HG02840 (cell line): Measurements from ENCODE around the gene ARHGAP24.
"Not testable (repeated sequence)": the region's sequence is repeated elsewhere in the genome, so short reads cannot be mapped to it uniquely, and the experiment has no call there.

Experiments used
- ATAC-seq: cut with Tn5 transposase; IDR thresholded peaks from one replicate; pipeline ENCODE4 v1.9.1; 2021; ENCODE audit warnings: mild to moderate bottlenecking, moderate library complexity, moderate number of reproducible peaks; ENCODE audit not compliant: unreplicated experiment, low FRiP score

The ARHGAP24 gene

DNA sequence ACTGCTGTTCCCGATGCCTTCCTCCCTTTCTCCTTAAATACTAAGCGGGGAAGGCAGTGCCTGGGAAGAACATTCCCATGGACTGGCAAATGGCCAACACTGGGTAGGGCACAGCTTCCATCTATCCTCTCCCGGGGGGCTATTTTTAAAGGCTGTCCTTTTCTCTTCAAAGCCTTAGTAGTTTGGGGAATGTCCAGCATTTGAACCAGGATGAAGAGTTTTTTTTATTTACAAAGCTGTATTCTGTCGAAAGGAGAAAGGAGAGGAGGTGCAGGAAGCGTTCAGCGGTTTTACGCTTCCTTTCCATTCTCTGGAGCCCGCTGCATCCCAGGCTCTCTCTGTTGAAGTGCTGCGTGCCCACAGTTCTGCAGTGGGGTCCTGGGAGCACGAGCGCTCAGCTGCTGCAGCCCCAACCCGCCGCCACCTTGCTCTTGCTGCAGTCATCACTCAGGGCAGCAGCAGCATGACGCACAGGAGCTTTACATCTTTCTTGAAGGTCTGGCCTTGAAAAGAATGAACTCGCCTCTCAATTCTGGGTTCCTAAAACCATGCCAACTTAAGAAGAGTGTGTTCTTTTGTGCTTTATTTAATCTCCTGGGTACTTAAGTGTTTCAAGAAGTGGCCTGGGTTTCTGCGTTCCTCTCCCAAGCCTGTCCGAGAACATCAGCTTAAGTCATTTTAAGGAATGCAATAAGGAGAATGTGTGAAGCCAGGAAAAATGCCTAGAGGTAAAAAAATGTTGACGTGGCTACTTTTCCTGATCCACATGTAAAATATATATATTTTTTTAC lies 457.7 kb downstream of the ARHGAP24 start:
- ATAC-seq: no peak

DNA sequence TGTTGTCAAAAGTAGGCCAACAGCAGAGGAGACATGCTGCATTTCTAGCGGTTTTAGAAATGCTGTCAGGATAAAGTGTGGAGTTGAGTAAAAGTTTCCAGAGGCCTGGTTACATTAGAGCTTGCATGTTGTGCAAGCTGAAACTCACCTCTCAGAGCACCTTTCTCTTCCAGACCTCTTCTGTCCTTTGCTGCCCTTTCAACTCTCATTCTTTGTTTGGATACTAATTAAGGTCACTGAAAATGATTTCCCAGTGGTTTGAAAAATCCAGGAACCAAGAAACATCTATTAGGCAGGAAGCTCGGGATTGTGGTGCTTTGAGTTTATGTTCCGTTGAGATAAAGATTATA lies 458.3 kb downstream of the ARHGAP24 start:
- ATAC-seq: no peak

DNA sequence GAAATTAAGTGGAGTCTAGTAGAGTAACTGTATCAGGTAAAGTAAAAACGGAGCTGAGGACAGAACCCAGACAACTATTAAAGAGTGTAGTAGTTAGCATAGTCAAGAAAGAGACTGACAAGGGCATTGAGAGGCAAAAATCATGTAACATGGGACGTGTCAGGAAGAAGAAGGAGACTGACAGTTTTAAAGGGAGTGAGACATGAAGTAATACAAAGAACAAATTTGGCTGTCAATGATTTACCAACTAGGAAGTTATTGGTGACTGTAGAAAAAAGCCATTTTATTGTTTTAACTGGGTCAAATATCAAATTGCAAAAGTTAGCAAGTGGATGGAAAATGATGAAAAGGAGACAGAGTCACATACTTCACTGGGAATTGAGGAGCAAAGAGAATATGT lies 462.6 kb downstream of the ARHGAP24 start:
- no peak for ATAC-seq

DNA sequence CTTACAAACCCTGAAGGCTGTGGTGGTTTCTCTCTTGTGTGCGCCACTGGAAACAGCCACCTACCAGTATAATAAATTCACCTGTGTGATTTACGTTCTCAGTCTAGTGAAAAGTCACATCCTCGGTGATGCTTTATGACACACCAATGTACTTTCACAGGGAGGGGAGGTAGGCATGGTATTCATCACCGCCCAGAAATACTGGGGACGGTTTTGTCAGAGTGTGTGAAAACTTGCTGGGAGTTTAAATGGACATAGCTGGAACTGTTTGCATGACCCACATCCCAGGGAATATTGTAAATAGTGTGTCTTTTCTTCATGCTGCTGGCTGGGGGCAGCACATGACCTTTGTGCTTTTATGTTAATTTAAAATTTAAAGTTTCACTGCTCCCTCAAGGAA lies 463.1 kb downstream of the ARHGAP24 start:
- ATAC-seq: no peak

DNA sequence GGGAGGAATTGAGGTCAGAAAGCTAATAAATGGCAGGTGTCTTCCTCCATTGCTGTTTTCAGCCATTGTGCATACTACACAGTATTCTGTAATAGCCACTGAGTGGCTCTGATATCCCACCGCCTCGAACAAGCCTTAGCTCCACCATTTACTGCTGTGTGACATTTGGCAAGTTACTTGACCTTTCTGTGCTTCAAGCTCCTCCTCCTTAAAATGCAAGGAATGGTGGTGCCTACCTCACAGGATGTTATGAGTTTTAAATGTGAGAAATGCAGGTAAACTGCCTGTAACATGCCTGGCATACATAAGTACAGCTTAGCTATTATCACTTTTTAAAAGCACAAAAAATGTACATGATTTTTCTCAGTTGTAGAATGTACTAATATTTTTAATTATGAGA lies 464.0 kb downstream of the ARHGAP24 start:
- ATAC-seq: no peak

DNA sequence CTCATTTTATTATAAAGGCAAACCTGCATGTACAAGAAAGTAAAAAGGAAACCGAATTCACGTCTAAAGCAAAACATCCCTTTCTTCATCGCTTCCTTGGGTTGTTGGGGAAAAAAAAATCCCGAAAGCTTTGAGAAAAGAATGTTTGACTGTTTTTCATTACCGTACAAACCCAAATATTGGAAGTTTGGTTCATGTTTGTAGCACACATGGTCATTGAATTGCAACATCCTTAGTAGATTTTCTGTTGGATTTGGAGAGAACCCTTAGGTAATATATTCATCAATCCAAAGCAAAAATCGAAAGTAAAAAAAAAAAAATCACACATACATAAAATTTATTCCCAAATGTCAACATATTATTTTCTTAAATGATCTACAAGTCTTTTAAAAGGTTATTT lies 464.6 kb downstream of the ARHGAP24 start:
- no peak for ATAC-seq

DNA sequence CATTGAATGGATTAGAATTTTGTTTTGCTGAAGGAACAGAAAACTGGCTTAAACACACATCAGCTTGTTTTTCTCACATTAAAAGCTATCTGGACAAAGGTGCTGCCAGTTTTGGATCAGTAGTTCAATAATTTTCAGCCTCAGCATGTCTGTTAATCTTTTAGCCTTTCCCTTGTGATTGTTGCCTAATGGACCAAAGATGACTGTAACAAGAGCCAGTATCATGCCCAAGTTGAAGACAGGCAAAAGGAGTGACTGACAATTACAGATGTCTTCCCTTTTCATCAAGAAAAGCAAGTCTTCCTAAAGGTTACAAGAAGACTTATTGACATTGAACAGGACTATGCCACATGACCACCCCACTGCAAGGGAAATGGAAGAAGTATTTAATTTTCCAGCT lies 465.2 kb downstream of the ARHGAP24 start:
- ATAC-seq: no peak

DNA sequence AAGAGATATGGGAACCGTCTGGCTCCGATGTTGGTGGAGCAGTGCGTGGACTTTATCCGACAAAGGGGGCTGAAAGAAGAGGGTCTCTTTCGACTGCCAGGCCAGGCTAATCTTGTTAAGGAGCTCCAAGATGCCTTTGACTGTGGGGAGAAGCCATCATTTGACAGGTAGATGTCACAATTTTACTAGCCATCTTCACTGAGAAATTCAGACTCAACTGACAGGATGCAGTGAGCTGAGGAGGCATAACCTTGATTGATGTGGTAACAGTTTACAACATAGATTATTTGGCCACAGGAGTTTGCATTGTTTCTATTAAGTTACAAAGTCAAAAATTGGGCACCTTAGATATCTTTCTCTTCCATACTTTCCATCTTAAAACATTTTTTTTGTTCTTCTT lies 467.2 kb downstream of the ARHGAP24 start:
- ATAC-seq: no peak

DNA sequence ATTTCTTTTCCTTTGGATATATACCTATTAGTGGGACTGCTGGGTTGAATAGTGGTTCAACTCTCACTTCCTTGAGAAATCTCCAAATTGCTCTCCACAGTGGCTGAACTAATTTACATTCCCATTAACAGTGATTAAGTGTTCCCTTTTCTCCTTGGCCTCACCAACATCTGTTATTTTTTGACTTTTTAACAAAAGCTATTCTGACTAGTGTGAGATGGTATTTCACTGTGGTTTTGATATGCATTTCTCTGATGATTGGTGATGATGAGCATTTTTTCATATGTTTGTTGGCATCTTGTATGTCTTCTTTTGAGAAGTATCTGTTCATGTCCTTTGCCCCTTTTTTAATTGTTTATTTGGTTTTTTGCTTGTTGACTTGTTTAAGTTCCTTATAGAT lies 471.9 kb downstream of the ARHGAP24 start:
- no peak for ATAC-seq

DNA sequence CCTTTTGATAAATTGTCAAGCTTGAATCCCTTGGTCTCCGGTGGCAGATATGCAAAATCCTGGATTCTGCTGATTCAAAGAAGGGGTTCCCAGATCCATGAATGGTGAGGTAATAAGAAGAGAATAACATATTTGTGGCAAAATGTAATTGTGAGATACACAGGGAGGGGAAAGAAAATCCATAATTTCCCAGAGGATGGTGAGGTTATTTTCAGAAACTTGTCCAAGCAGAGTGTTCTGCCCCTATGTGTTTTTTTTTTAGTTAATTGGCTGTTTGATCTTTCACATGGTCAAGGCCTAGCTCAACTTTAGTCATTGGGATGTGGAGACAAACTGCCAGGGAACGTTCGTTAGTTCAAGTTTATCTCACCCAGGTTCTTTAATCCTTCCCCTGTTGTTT lies 476.1 kb downstream of the ARHGAP24 start:
- ATAC-seq: no peak

DNA sequence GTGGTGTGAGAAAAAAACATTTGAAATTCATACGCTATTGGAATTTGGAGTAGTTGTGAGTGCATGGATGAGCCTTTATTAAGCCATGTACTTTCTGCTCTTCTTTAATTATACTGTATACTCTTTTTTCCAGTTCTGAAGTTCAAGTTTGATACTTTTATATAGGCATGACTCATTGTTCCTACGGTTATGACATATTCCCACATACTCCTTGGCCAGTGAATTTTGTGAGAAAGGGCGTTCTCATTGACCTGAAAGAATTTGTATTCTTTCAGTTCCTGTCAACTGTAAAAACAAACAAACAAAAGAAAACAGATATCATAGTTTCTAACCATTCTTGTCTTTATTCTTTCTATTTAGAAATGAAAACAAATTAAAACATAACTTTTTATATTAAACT lies 477.6 kb downstream of the ARHGAP24 start:
- no peak for ATAC-seq

DNA sequence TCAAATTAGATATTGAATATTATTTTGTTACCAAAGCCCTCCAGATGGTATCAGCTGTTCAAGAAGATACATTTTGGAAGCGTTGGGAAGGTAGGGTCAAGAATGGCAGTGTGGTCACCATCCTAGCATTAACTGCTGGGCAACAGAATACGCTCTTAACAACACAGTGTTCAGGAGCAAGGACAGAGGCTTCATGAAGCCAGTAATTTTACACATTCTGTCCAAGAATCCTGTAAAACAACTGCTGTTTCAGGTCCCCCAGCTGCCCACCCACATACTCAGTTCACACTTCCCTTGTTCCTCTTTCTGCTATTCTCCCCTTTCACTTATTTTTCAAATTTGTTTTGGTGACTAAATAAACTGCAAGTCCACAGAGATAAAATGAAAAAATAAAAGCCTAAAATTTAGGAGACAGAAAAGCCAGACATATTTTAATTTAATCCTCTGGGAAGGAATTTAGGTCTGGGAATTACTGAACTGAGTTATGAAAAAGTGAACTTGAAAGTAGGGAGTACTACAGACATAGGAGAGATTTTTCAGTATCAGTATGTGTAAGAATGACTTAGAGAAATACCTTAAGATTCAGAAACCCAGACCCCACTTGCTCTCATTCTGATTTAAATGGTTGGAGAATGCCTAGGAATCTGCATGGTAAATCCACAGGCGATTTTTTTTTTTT lies 478.2 kb downstream of the ARHGAP24 start:
- no peak for ATAC-seq

DNA sequence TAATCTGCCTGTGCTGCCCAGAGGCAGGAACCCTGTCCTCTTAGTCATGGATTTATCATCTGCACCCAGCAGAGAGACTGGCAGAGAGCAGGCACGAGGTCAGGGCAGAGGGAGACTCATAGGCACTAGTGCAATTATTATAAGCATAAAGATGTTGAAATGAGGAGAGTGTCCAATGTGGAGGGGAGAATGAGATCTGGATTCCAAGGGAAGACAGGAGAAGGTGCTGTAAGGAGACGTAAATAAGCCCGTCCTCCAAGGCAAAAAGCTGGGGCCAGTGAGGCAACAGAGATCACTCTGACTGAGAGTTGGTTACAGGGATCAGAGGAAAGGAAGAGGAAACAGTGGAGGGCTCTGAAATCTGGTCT lies 478.7 kb downstream of the ARHGAP24 start:
- ATAC-seq: no peak

DNA sequence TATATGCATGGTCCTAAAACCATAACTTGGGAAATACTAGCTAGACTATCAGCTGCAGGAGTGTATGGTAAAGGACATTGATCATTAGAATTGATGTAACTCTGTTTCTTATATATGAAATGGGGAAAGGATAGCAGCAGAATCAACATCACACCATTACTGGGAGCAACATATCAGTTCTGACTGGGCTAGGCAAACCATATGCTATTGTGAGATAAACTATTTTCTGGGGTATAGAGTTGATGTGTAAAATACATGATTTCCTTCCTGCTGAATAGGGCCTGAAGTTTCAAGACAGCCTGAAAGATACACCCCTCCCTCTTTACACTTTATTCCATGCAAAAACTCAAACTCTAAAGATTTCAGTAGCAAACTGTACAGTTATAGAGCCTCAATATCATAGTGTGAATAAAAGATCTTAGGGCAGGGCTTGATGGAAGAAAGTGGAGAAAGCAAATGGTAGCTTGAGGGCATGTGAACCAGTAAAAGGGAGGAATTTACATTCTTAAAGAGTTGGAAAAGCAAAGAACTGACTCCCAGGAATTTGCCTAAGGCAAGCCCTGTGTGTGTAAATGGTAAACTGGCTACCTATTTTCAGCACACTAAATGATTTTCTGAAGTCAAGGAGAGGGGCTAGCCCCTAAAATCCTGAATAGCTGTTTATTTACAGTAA lies 480.8 kb downstream of the ARHGAP24 start:
- no peak for ATAC-seq

DNA sequence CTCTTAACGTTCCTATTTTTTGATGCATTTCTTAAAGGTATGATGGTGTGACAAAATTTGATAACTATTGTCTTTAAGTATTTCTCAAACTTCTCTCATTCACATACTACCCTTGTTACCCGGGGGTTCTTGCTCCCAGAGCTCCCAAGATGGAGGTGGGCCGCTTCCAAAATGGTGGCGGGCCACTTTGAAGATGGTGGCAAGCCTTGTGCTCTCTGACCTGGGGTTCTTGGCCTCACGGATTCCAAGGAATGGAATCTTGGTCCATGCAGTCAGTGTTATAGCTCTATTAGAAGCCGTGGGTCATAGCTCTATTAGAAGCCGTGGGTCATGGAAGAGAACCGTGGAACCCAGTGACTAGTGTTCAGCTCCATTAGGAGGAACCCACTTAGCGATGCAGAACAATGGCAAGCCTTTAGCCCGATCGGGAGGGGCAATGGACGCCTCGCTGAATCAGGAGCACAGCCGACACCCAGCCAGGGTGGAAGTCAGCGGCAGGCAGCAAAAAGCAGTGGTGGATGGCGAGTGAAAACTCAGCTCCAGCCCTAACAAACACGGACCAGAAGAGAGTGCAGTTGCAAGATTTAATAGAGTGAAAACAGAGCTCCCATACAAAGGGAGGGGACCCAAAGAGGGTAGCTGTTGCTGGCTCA lies 481.5 kb downstream of the ARHGAP24 start:
- no peak for ATAC-seq

DNA sequence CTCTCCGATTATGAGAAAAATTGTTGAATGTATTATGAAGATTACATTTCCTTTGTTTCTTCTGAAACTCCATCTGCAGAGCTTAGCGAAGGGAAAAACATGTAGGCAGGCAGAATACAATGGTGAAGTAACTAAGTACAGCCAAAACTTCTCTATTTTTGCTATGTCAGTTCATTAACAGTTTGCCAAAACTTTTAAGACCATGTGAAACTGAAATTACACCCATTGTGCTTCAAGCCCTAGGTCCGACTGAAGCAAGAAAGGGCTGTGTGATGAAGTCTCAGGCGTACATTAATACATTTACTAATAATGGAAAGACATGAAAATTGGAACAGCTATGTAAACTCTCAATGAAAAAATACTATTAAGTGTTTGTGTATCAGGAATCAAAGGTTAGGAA lies 486.9 kb downstream of the ARHGAP24 start:
- no peak for ATAC-seq

DNA sequence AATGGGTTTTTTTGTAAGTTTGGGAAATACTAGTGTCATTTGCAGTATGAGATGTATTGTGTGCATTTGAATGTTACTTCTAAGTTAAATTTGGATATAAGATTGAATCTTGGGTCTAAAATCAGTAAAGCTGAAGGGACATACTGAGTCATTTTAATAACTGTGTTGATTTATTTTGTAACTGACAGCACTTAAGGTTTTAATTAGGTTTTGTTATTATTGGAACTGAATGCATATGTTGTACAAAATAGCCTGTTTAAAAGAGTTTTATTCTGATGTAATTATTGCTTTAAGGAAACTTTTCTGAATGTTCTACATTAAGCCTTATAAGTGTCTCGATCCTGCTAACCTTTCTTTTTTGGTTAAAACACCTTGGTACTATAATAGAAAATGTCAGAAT lies 488.3 kb downstream of the ARHGAP24 start:
- ATAC-seq: no peak

DNA sequence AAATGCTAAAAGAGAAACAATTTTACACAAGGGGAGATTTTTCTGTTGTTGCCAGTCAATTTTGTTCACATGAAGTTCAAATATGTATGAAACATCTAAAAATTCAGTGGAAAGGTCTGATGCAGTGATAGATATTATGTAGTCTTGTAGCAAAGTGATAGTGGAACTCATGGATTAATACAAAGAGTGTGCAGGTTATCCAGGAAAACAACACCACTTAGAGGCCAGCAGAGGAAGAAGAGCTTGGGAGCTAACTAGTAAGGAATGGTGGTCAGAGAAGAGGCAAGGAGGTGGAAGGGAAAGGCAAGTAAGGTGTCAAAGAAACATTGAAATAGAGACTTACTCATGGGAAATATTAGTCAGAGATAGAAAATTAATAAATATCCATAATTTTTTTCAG lies 489.3 kb downstream of the ARHGAP24 start:
- no peak for ATAC-seq

DNA sequence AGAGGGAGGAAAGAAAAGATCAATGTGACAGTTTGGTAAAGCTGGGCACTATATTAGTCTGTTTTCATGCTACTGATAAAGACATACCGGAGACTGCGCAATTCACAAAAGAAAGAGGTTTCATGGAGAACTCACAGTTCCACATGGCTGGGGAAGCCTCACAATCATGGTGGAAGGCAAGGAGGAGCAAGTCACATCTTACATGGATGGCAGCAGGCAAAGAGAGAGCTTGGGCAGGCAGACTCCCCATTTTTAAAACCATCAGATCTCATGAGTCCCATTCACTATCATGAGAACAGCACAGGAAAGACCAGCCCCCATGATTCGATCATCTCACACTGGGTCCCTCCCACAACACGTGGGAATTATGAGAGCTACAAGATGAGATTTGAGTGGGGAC lies 490.1 kb downstream of the ARHGAP24 start:
- not testable (repeated sequence) for ATAC-seq

DNA sequence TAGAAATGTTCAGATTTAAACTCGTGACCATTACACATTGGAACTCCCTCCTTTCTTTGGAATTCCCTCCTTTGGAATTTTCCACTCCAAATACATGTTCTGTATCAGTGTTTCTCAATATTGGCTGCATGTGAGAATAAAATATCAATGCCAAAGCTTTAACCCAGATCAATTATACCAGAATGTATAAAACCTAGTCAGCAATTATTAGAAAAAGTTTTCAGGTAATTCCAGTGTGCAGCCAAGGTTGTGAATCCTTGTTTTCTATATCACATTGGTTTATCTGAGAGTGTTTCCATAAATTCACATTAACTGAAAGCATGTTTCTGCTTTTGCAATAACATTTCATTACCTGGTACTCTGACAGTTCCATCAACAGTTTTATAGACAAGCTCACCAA lies 490.6 kb downstream of the ARHGAP24 start:
- ATAC-seq: no peak

DNA sequence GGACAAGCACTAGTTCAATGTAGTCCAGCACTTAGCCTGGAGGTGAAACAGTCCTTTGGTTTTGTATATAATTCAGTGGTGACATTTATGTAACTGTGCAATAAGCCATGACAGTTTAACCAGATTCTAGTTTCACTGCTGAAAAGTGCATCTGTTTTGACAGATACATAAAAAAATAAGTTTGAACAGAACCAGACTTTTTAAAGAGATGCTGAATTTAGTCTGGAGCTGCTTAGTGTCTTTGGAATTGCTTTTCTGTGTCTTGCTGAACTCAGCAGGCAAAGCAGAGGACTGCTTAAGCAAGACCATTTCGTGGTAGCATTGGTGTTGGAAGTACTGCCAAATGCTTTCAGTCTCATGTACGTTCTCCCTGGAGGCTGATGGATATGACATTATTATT lies 491.4 kb downstream of the ARHGAP24 start:
- ATAC-seq: no peak
